GM15510 (cell line): ENCODE measurements around the gene WIPF1.

Source experiments
- POLR2A ChIP-seq: IDR thresholded peaks from 3 replicates; pipeline ENCODE4 v1.6.1; 2011; ENCODE audit warnings: borderline replicate concordance; ENCODE audit not compliant: insufficient read length; ENCODE audit errors: extremely low read depth

The WIPF1 gene

GRCh38 chr2:174573621-174574081 lies 24.0 kb downstream of the WIPF1 start:
- no peak for TF ChIP-seq POLR2A

- no peak for TF ChIP-seq POLR2A
Measured at GRCh38 chr2:174572556-174572955, 25.0 kb downstream of the WIPF1 start.

DNA sequence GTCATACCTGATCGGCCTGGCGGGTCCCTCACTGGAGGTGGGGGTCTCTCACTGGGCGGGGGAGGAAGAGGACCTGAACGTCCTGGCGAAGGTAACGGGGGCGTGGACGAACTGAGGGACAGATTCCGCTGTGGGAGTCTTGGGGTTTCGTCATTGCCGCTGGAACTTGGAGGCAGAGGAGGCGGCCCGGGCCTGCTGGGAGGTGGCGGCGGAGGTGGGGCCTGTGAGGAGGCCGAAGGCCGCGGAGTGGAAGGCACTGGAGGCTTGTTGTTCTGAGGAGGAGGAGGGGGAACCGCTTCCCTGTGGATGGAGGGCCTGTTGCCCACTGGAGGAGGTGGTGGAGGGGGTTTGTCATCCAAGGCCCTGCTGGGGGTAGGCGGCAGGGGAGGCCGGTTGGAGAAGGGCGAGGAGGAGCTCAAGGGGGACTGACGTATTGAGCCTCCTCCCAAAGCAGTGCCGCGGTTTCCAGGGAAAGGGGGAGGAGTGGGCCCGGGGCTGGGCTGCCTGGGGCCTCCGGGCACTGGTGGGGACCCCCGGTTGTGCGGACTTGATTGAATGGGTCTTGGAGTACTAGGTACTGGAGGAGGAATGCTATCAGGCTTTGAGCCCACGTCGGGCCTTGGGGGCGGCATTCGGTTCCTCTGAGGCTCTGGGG lies 25.8 kb downstream of the WIPF1 start:
- no peak for TF ChIP-seq POLR2A

DNA sequence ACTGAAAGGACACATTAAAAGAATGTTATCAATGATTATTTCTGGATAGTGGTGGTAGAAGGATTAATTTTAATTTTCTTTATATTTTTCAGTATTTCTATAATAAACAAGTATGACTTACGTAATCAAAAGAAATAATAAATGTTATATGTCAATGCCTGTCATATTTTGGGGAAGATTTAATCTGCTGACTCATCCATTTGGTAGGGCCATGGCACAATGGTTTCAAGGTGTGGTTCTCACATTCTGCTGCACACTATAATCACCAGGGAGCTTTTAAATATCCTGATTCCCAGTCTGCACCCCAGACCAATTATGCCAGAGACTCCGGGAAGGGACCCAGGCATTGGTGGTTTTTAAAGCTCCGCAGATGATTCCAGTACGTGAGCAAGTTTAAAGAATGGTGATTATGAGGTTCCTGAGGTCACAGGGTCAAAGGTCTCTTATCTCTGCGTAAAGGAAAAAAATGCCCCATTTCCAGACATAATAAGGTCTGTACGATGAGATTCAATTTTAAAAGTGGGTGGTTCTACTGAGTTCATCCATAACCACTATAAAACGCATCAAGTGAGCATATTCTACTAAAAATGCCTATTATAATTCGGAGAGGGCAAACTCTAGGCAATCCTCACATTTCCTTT lies 27.2 kb downstream of the WIPF1 start:
- TF ChIP-seq POLR2A: no peak

GRCh38 chr2:174569678-174570077 lies 27.9 kb downstream of the WIPF1 start:
- TF ChIP-seq POLR2A: no peak

DNA sequence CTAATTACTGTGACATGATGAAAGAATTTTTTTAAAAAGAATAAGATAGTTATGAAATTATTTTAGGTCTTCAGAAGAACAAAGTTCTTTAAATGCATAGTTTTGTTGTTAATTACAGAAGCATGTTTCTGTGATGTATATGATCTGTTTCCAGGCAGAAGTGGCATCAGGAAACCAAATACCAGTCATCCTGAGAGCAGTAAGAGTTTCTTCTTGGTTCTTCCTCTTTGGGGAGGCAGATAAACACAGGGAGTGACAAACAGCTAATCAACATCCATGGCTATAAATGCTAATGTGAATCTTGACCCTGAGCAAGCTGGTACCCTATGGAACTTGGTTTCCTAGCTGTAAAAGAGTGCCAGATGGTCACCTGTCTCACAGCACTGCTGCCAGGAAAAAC lies 29.2 kb downstream of the WIPF1 start:
- TF ChIP-seq POLR2A: no peak

GRCh38 chr2:174566871-174567270 lies 30.7 kb downstream of the WIPF1 start:
- no peak for TF ChIP-seq POLR2A

DNA sequence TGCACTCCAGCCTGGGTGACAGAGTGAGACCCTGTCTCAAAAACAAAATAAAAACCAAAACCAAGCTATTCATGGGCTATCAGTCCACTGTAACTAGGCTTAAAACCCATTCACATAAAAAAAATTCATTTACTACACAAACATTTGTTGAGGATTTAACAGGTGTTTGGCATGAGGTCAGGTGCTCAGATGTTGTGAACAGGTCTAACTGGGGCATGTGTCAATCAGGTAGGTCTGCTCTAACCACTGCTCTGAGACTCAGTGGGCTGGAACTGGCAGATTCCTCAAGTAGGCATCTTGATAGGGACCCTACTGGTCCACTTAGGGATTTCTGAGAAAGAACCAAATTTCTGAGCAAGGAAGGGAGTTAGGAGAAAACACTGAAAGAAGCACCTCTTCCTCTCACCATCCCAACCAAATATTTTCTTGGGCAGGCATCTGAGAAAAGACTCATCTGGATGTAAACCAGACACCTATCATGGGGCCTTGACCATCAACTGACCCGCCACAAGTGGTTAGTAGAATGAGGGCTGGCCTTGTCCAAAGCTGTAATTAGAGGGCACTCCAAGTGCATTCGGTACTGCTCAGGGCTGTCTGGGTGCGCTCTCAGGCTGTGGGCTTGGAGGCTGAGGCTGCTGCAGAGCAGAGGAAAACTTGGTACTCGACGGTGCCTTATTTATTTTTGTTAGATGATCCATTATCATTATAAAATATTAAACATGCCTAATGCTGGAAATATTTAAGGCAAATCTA lies 33.9 kb downstream of the WIPF1 start:
- no peak for TF ChIP-seq POLR2A

DNA sequence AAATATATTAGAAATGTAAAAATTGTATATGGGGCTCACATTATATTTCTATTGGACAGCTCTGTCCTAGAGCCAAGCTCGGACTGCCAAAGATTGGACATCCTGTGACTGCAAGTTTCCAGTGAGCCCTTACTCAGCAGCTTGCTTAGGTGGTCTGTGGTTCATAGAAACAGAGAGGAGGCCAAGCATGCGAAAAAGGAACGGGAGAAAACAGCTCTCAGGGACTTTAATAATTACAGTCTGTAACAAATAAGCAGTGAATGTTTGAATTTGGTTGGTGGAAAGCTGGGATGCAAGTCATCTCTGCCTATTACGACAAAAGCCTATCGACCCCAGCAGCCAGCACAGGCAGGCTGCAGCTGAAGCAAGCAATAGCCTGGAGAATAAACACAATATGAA lies 35.6 kb downstream of the WIPF1 start:
- no peak for TF ChIP-seq POLR2A

DNA sequence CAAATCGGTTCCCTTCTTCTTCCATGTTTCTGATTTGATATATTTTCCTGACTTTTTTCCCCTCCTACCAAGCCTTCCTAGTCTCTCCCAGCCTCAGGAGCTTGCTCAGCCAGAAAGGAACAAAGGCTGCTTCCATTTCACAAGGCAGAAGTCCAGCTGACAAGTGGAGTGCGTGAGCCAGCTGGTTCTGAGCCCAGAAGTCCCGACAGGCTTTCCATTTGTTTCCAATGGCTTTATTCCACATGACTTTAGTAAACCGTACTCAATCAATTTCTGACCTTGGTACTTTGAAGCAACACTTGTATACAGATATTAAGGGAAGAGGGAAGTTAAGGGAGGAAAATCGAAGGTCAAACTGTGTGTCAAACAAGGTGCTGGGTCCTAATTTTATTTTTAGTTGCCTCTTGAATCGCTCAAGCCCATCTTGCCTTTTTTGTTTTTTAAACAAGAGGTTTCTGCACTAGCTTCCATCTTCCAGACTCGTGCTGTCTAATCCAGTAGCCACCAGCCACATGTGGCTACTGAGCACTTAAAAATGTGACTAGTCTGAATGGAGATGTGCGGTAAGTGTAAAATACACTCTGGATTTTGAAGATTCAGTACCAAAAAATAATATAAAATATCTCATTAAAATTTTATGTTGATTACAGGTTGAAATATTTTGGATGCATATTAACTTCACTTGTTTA lies 36.2 kb downstream of the WIPF1 start:
- no peak for TF ChIP-seq POLR2A

DNA sequence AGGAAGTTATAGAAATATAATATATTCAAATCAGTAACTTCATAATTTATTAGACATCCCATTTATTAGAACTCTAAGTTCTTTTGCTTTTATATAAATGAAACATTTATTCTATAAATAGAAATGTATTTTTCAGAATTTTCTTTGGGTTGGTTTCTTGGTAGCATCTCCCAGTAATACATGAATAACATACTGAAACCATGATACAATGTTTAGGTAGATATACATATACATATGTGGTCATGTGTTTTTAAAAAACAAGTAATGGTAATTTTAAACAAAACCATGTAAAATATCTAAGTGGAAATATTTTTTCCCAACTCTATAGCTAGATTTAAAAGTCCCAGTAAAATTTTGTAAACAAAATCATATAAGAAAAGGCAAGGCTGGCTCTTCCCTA lies 36.9 kb downstream of the WIPF1 start:
- no peak for TF ChIP-seq POLR2A

DNA sequence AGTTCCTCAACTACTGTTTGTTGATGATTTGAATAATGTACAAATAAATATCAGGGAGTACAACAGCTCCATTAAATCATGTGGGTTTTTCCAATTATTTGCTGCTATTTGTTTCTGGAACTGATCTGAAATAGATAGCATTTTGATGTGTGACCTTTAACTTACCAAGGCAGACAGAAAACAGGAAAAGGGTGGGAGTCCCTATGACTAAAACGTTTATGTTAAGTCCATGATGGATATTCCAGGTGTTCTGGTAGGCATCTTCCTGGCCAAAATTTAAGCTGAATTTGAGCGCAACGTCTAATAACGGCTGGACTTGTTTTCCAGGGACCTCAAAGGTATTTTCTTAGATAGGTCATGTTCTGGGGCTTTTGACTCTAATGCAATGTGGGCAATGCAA lies 41.6 kb downstream of the WIPF1 start:
- no peak for TF ChIP-seq POLR2A

- TF ChIP-seq POLR2A: no peak
Measured at GRCh38 chr2:174554529-174555150, 43.0 kb downstream of the WIPF1 start.

GRCh38 chr2:174553811-174554493 lies 43.7 kb downstream of the WIPF1 start:
- no peak for TF ChIP-seq POLR2A
